ENCODE results near the gene SLC6A18.

DNA sequence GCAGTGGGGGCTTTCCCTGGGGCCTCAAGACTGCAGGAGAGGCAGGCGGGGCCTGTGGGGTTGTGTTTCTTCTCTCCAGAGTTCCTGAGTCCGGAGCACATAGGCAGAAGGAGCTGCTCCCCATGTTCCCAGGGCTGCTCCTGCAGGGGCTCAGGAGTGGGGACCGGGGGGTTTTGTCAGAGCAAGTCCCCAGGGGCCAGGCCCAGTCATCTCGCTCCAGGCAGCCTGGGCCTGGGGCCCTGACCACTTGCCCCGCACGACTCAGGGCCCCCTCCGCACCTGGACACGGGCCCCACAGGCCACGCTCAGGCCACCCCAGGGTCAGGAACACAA is 45.8 kb upstream of the SLC6A18 start:
- TF ChIP-seq CTCF (IDR thresholded peaks at IDR 0.05): no peak
- no peak for TF ChIP-seq POLR2A (IDR thresholded peaks at IDR 0.05)
- TF ChIP-seq EP300 (IDR thresholded peaks at IDR 0.05): no peak

All from tibial nerve (tissue), 4 donors.